ENCODE results near the gene ACTR2.

GRCh38 chr2:65263986-65264385 lies 36.4 kb downstream of the ACTR2 start:
- no peak for TF ChIP-seq POLR2AphosphoS5 (IDR thresholded peaks at IDR 0.05)
- no peak for TF ChIP-seq CTCF (IDR thresholded peaks at IDR 0.05)
- no peak for TF ChIP-seq POLR2A (IDR thresholded peaks at IDR 0.05)
- TF ChIP-seq EP300 (IDR thresholded peaks at IDR 0.05; ENCODE audit: low read depth), result no peak
